SK-N-SH (cell line): Measurements from ENCODE around the gene XRN2. TPM values are rescaled to one million over a fixed set of nuclear protein-coding genes. Genes with fewer than 3 reads are reported as not detected.

Experiments used
- CTCF ChIA-PET: fragments of 300-600, 350-600 bp; formaldehyde crosslinking; extraction: SDS; loops from one replicate; lab custom pipeline; 2021; lab: Yijun Ruan, JAX
- POLR2A ChIA-PET: fragments of 350-600 bp; sonication (Branson Sonifier 250); formaldehyde crosslinking; extraction: SDS; loops from one replicate; lab custom pipeline; 2020; ENCODE audit warnings: antibody characterized with exemption, inconsistent platforms; lab: Yijun Ruan, JAX
- DNase-seq: peaks from one replicate; pipeline ENCODE4 v3.0.0; 2012
- H2AFZ ChIP-seq: fragments of 200-600 bp; sonication (generic); 2 replicates; pipeline ENCODE4 v1.8.1; 2016; ENCODE audit warnings: antibody characterized with exemption, mild to moderate bottlenecking, low read depth
- H3F3A ChIP-seq: fragments of 200-600 bp; sonication (generic); replicated peaks from 2 replicates; pipeline ENCODE3; 2016; ENCODE audit warnings: antibody characterized with exemption, mild to moderate bottlenecking; ENCODE audit not compliant: insufficient read depth
- H3K27ac ChIP-seq, 2 experiments: fragments of 200-500 bp in 1 of 2; fragments of 200-600 bp in 1 of 2; sonication (Bioruptor generic) in 1 of 2; sonication (generic), shearing (Covaris generic) in 1 of 2; 2 replicates each; pipeline versions ENCODE4 v1.5.1 to v1.6.1; 2014 to 2016; ENCODE audit warnings: low read depth in 2 of 2, inconsistent platforms in 1 of 2, low read length in 1 of 2, mild to moderate bottlenecking in 1 of 2, mixed read lengths in 1 of 2
- H3K27me3 ChIP-seq: fragments of 200-600 bp; sonication (generic), shearing (Covaris generic); 2 replicates; pipeline ENCODE4 v1.6.1; 2016; ENCODE audit warnings: mixed run types; ENCODE audit not compliant: insufficient read depth
- H3K36me3 ChIP-seq, 2 experiments: fragments of 200-500 bp in 1 of 2; fragments of 200-600 bp in 1 of 2; sonication (Bioruptor generic) in 1 of 2; sonication (generic) in 1 of 2; replicated peaks in 1 of 2; 2 replicates each; pipeline versions ENCODE3 to v1.5.1; 2014 to 2016; ENCODE audit warnings: low read length in 1 of 2, mild to moderate bottlenecking in 1 of 2; ENCODE audit not compliant: insufficient read depth in 2 of 2, control insufficient read depth in 1 of 2
- H3K4me1 ChIP-seq, 2 experiments: fragments of 200-500 bp in 1 of 2; fragments of 200-600 bp in 1 of 2; sonication (Bioruptor generic) in 1 of 2; sonication (generic), shearing (Covaris generic) in 1 of 2; 2 replicates each; pipeline versions ENCODE4 v1.5.1 to v1.6.1; 2014 to 2016; ENCODE audit warnings: low read depth in 1 of 2, low read length in 1 of 2, mixed run types in 1 of 2; ENCODE audit not compliant: insufficient read depth in 2 of 2, control insufficient read depth in 1 of 2
- H3K4me2 ChIP-seq: fragments of 200-600 bp; sonication (generic), shearing (Covaris generic); 2 replicates; pipeline ENCODE4 v1.6.1; 2017; ENCODE audit warnings: mixed run types
- H3K4me3 ChIP-seq, 2 experiments: fragments of 200-500 bp in 1 of 2; fragments of 200-600 bp in 1 of 2; sonication (Bioruptor generic) in 1 of 2; sonication (generic), shearing (Covaris generic) in 1 of 2; 2 replicates each; pipeline versions ENCODE4 v1.5.1 to v1.8.1; 2014 to 2016; ENCODE audit warnings: low read depth in 2 of 2, inconsistent platforms in 1 of 2, low read length in 1 of 2, mild to moderate bottlenecking in 1 of 2, mixed read lengths in 1 of 2, moderate library complexity in 1 of 2
- H3K79me2 ChIP-seq: fragments of 200-600 bp; sonication (generic); 2 replicates; pipeline ENCODE4 v1.8.1; 2017; ENCODE audit warnings: mild to moderate bottlenecking; ENCODE audit not compliant: insufficient read depth
- H3K9ac ChIP-seq: fragments of 200-600 bp; sonication (generic); 2 replicates; pipeline ENCODE4 v1.6.1; 2017; ENCODE audit warnings: mixed run types
- H3K9me2 ChIP-seq: fragments of 200-600 bp; sonication (generic); 2 replicates; pipeline ENCODE4 v1.6.1; 2017; ENCODE audit warnings: mixed run types
- H3K9me3 ChIP-seq: fragments of 200-600 bp; sonication (generic); 2 replicates; pipeline ENCODE4 v1.6.1; 2017; ENCODE audit warnings: mixed run types, mild to moderate bottlenecking, moderate library complexity
- H4K20me1 ChIP-seq: fragments of 200-600 bp; sonication (generic); 2 replicates; pipeline ENCODE4 v1.6.1; 2017; ENCODE audit warnings: mild to moderate bottlenecking, mixed run types; ENCODE audit not compliant: insufficient read depth
- CHD2 ChIP-seq: fragments of 150-350 bp; IDR thresholded peaks from 2 replicates; pipeline ENCODE4 v1.6.1; 2018; ENCODE audit warnings: low read length; ENCODE audit not compliant: partially characterized antibody
- ELF1 ChIP-seq: IDR thresholded peaks from 2 replicates; pipeline ENCODE4 v1.4.0; 2012
- FOSL2 ChIP-seq: IDR thresholded peaks from 2 replicates; pipeline ENCODE4 v1.4.0; 2012; ENCODE audit warnings: low read depth, mild to moderate bottlenecking, moderate library complexity, borderline replicate concordance
- FOXJ3 ChIP-seq: sonication (generic); formaldehyde crosslinking; IDR thresholded peaks from 2 replicates; pipeline ENCODE4 v1.5.1; 2020; ENCODE audit warnings: mild to moderate bottlenecking, missing genetic modification reagents
- GABPA ChIP-seq: IDR thresholded peaks from 2 replicates; pipeline ENCODE4 v1.4.0; 2012; ENCODE audit warnings: low read depth, mild to moderate bottlenecking
- GATA2 ChIP-seq: sonication (generic); formaldehyde crosslinking; IDR thresholded peaks from 2 replicates; pipeline ENCODE4 v1.5.0; 2020; ENCODE audit warnings: mild to moderate bottlenecking, missing genetic modification reagents
- JUND ChIP-seq: IDR thresholded peaks from 2 replicates; pipeline ENCODE4 v1.4.0; 2012
- MXI1 ChIP-seq: IDR thresholded peaks from 2 replicates; pipeline ENCODE4 v1.6.1; 2012; ENCODE audit warnings: mild to moderate bottlenecking, low read depth, low read length, improper control_type of control experiment
- RAD21 ChIP-seq: IDR thresholded peaks from 2 replicates; pipeline ENCODE4 v1.6.1; 2012; ENCODE audit warnings: mild to moderate bottlenecking, low read length
- RCOR1 ChIP-seq: fragments of 150-350 bp; IDR thresholded peaks from 2 replicates; pipeline ENCODE4 v1.6.1; 2017; ENCODE audit warnings: antibody characterized with exemption, low read length
- RFX5 ChIP-seq: IDR thresholded peaks from 2 replicates; pipeline ENCODE4 v1.6.1; 2012; ENCODE audit warnings: mild to moderate bottlenecking, improper control_type of control experiment, low read length
- RXRA ChIP-seq: IDR thresholded peaks from 2 replicates; pipeline ENCODE4 v1.4.0; 2012; ENCODE audit warnings: low read depth, mild to moderate bottlenecking, borderline replicate concordance
- SIN3A ChIP-seq: IDR thresholded peaks from 2 replicates; pipeline ENCODE4 v1.6.1; 2012; ENCODE audit warnings: low read depth, mild to moderate bottlenecking, low read length, moderate library complexity, borderline replicate concordance
- SMC3 ChIP-seq: IDR thresholded peaks from 2 replicates; pipeline ENCODE4 v1.6.1; 2012; ENCODE audit warnings: low read depth, low read length, improper control_type of control experiment
- TCF12 ChIP-seq: IDR thresholded peaks from 2 replicates; pipeline ENCODE4 v1.4.0; 2012
- TEAD4 ChIP-seq: IDR thresholded peaks from 2 replicates; pipeline ENCODE4 v1.4.0; 2012; ENCODE audit warnings: mild to moderate bottlenecking, borderline replicate concordance; ENCODE audit not compliant: insufficient read depth
- YY1 ChIP-seq: IDR thresholded peaks from 2 replicates; pipeline ENCODE4 v1.4.0; 2012; ENCODE audit warnings: low read depth, mild to moderate bottlenecking
- WGBS: methylation state at CpG from one replicate; pipeline ENCODE4 v1.1.6; 2017; ENCODE audit warnings: low lambda C conversion rate; 5-methylcytosine and 5-hydroxymethylcytosine counted together
- polyA plus RNA-seq, 3 experiments: library from polyadenylated mRNA; depleted of rRNA; stranded (reverse); fragments of >200 nt; gene quantifications; 2 replicates each; pipeline ENCODE4 v1.2.3, GENCODE V29; 2012
- TF ChIP-seq, protein P1 (sequence below): fragments of 150-350 bp; IDR thresholded peaks from 2 replicates; pipeline ENCODE4 v1.6.1; 2016; ENCODE audit warnings: mild to moderate bottlenecking, low read depth, low read length
- TF ChIP-seq, protein P2 (sequence below): fragments of 200-600 bp; sonication (generic); IDR thresholded peaks from 2 replicates; pipeline ENCODE4 v1.6.1; 2017; ENCODE audit warnings: antibody characterized with exemption, mild to moderate bottlenecking, moderate library complexity
- TF ChIP-seq, protein P3 (sequence below): IDR thresholded peaks from 2 replicates; pipeline ENCODE4; 2012

The XRN2 gene
- polyA plus RNA-seq, 1 of the 3 experiments (the other 2 are of a cell fraction) = 44.5 TPM

DNA sequence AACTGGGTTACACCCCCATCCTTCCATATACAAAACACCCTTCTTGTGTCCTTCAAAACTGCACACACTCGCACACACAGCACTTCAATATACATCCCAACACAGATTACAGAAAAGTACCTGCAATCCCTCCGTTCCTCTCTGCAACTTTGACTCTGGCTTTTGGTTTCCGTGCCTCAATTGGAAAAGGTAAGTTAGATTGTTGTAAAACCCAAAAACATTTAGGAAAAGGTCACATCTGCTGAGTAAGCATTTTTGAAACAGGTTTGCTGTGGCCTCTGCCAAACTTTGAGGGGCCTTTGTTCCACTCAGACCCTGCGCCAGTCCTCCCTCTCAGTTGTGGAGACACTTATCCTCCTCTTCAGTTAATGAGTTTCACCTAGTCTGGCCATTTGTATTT lies 90.0 kb downstream of the XRN2 start:
- peaks cover 33% of the 10 kb centered on the region for H3K27me3 ChIP-seq
- ChIA-PET CTCF (interaction anchor here (1.5 to 4.1 kb wide), 3 partner anchors 99 to 157 kb away, joined by 3 to 27 read pairs (median 8); no protein-coding TSS in a partner anchor), POLR2A (no interaction called here)
- no peak for DNase-seq
- no peak overlapping the region for H3K9ac ChIP-seq
- H3K9me3 ChIP-seq = no peaks in the 10 kb centered on the region
- H3K9me2 ChIP-seq = no peaks in the 10 kb centered on the region
- no peak for TF ChIP-seq GATA2 (CRISPR knock-in tag)
- TF ChIP-seq FOSL2 = no peak
- no peak for TF ChIP-seq TEAD4
- TF ChIP-seq FOXJ3 = no peak
- no peak for TF ChIP-seq RFX5
- TF ChIP-seq SIN3A = no peak
- TF ChIP-seq RXRA = no peak
- no peak for TF ChIP-seq JUND
- TF ChIP-seq ELF1 = no peak
- TF ChIP-seq, protein P1, sequence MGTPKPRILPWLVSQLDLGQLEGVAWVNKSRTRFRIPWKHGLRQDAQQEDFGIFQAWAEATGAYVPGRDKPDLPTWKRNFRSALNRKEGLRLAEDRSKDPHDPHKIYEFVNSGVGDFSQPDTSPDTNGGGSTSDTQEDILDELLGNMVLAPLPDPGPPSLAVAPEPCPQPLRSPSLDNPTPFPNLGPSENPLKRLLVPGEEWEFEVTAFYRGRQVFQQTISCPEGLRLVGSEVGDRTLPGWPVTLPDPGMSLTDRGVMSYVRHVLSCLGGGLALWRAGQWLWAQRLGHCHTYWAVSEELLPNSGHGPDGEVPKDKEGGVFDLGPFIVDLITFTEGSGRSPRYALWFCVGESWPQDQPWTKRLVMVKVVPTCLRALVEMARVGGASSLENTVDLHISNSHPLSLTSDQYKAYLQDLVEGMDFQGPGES = no peak
- TF ChIP-seq, protein P2, sequence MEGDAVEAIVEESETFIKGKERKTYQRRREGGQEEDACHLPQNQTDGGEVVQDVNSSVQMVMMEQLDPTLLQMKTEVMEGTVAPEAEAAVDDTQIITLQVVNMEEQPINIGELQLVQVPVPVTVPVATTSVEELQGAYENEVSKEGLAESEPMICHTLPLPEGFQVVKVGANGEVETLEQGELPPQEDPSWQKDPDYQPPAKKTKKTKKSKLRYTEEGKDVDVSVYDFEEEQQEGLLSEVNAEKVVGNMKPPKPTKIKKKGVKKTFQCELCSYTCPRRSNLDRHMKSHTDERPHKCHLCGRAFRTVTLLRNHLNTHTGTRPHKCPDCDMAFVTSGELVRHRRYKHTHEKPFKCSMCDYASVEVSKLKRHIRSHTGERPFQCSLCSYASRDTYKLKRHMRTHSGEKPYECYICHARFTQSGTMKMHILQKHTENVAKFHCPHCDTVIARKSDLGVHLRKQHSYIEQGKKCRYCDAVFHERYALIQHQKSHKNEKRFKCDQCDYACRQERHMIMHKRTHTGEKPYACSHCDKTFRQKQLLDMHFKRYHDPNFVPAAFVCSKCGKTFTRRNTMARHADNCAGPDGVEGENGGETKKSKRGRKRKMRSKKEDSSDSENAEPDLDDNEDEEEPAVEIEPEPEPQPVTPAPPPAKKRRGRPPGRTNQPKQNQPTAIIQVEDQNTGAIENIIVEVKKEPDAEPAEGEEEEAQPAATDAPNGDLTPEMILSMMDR = no peak
- no peak overlapping the region for H3K27ac ChIP-seq
- H2AFZ ChIP-seq = no peak overlapping the region
- no peak overlapping the region for H3K4me3 ChIP-seq
- 63% methylated on average over 4 of the region's 4 CpGs for WGBS
- H3K4me2 ChIP-seq = no peak overlapping the region
- H3F3A ChIP-seq = peaks cover 11% of the 10 kb centered on the region
- H3K4me1 ChIP-seq = no peaks in the 10 kb centered on the region; a peak in 1 of 4 replicates
- H3K79me2 ChIP-seq = no peaks in the 10 kb centered on the region
- no peaks in the 10 kb centered on the region for H4K20me1 ChIP-seq
- peaks cover 12 to 27% of the 10 kb centered on the region in 2 experiments for H3K36me3 ChIP-seq

DNA sequence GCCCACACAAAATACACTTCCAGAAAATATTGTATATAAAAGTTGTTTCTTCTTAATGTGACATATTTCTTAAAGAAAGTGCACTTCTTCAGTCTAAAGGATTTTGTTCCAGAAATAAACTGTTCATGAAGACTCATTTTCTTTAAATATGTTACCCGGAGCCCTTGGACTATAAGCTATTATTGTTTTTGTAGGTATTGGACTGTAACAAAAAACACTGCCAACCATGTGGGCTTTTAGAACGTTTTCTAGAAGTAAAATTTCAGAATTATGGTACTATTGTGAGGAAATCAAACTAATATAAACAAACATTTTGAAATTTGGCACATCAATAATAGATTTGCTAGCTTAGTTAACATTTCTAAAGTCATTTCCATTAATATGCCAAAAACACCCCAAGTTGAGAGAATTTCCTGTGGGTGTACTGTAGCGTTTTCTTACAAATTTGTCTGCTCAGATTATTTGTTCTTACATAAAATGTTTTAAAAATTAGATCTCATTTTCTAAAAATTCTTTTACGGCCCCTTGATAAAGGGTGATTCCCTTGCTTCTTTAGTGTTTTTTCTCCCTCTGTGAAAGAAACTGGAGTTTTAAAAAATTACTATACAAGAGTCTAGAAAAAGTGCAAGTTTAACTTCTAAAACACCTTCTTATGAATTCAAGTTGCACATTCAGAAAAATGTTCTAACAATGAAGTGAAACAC lies 90.8 kb downstream of the XRN2 start:
- 46% methylated on average over 4 of the region's 4 CpGs for WGBS
- Histone ChIP-seq H3K27me3 (peaks cover 41% of the 10 kb centered on the region), H3K27ac (no peak overlapping the region), H3K9ac (no peak overlapping the region), H3K36me3 (peaks cover 9 to 19% of the 10 kb centered on the region in 2 experiments), H3K4me3 (no peak overlapping the region), H2AFZ (no peak overlapping the region), H3F3A (peaks cover 11% of the 10 kb centered on the region), H3K4me2 (no peak overlapping the region), H4K20me1 (no peaks in the 10 kb centered on the region), H3K4me1 (no peaks in the 10 kb centered on the region; a peak in 1 of 4 replicates), H3K79me2 (no peaks in the 10 kb centered on the region), H3K9me3 (no peaks in the 10 kb centered on the region), H3K9me2 (no peaks in the 10 kb centered on the region)
- ChIA-PET CTCF (interaction anchor here (1.5 to 4.1 kb wide), 3 partner anchors 100 to 158 kb away, joined by 3 to 27 read pairs (median 8); no protein-coding TSS in a partner anchor), POLR2A (no interaction called here)
- DNase-seq = no peak
- TF ChIP-seq RCOR1 (no peak), JUND (no peak), GABPA (no peak), RXRA (no peak), CHD2 (no peak), TCF12 (no peak), YY1 (no peak), SMC3 (no peak), MXI1 (no peak), RAD21 (no peak)
- TF ChIP-seq, protein P3, sequence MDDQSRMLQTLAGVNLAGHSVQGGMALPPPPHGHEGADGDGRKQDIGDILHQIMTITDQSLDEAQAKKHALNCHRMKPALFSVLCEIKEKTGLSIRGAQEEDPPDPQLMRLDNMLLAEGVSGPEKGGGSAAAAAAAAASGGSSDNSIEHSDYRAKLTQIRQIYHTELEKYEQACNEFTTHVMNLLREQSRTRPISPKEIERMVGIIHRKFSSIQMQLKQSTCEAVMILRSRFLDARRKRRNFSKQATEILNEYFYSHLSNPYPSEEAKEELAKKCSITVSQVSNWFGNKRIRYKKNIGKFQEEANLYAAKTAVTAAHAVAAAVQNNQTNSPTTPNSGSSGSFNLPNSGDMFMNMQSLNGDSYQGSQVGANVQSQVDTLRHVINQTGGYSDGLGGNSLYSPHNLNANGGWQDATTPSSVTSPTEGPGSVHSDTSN = no peak
